NCI-H2227 treated with DMSO at 0.1 percent for 48 hours (cell line): ENCODE data around the gene AVP.

Experiments used
- DNase-seq: peaks from one replicate; lab custom pipeline; 2025; lab: John Stamatoyannopoulos, UW

Gene AVP

GRCh38 chr20:3109350-3110302, 25.1 kb upstream of the AVP start:
- DNase-seq = no peak

DNA sequence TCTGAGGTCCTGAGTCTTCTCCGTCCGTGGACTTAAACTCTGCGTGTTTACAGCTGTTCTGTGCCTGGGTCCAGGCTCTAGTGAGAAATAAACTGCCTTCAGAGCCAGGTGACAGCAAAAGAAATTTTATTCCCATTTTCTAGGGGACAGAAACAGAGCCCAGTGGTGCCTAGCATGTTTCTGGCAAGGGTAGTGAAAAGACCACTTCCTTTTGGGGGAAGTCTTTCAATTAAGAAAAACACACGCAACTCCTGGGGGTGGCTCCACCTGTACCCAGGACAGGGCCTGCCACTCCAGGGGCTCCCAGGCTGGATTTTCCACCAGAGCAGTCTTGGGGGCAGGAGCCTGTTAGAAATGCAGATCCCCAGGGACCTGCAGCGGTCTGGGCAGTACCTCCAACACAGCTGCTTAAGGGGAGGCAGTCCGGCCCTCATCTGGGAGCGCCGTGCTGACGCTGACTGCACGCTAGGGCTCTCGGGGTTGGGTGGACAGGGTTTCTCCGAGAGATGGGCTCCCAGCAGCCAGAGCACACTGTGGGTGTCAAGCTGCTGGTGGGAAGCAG, 23.0 kb upstream of the AVP start:
- no peak for DNase-seq

DNA sequence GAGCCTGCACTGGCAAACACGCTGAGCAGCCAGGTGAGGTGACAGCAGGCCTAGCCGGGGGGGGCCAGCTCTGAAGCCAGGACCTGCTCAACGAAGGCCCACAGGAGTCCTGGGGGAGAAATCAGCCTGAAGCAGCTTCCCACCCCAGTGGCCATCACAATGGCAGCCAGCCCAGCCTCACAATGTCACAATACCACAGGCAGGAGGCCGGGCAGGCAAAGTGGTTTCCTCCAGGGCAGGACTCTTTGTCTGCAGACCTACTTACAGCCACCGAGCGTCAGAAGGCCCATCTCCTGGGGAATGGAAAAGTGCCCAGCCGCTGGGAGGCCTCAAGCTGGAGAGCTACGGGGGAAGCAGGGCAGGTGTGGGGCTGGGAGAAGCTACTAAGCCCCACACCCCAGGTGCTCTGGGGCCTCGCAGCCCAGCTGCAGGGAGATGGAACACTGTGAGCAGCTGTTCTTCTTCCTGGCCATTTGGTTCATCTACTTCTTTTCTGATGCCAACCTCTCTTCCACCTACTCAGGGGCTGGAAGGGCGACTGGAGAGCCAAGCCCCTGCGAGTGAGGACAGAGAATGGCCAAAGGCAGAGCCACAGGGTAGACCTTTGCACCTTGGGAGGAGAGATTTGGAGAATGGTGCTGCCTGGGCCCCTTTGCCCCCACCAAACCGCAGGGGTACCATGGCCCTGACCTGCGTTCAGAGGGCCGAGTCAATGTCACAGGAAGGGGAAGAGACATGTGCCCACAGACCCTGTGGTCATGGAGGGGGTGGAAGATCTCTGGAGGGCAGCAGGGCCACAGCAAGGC, 22.3 kb upstream of the AVP start:
- no peak for DNase-seq

GRCh38 chr20:3106185-3106584, 21.7 kb upstream of the AVP start:
- DNase-seq = no peak

- no peak for DNase-seq
These were observed 21.0 kb upstream of the AVP start for GRCh38 chr20:3105256-3106137.

- no peak for DNase-seq
These were observed 19.0 kb upstream of the AVP start for GRCh38 chr20:3103369-3104032.

GRCh38 chr20:3102575-3103368, 18.2 kb upstream of the AVP start:
- DNase-seq = no peak

DNA sequence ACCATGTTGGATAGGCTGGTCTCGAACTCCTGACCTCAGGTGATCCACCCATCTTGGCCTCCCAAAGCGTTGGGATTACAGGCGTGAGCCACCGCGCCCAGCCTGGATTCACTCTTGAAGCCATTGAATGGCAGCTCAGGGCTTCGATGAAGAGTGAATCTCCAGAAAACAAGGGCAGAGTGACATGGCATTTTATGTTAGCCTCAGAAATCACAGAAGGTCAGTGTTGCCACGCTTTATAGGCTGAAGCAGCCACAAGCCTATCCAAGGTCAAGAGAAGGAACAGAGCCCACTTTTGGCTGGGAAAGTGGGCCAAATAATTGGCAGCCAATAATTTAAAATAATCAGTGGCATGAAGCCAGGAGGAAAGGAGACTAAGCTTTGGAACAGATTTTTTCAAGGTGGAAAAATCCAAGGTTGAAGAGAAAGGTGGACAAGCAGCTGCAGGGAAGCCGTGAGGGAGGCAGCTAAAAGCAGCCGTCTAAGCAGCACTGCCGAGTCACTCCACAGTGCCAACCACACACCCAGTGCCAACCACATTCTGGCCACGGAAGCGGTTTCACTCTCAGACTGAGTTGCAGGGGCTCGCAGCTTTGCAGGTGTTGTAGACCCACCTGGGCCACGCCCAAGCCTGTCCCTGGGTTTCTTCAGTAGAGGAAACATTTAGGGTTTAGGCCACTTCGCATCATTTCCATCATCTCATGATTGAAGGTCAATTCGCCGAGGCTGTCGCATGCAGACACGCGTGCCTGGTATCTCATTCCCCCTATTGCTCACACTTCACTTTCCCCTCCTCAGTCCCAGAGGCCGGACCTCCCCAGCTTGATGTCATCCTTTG, 17.4 kb upstream of the AVP start:
- no peak for DNase-seq

- no peak for DNase-seq
These were observed 16.7 kb upstream of the AVP start for GRCh38 chr20:3101251-3101650.

DNA sequence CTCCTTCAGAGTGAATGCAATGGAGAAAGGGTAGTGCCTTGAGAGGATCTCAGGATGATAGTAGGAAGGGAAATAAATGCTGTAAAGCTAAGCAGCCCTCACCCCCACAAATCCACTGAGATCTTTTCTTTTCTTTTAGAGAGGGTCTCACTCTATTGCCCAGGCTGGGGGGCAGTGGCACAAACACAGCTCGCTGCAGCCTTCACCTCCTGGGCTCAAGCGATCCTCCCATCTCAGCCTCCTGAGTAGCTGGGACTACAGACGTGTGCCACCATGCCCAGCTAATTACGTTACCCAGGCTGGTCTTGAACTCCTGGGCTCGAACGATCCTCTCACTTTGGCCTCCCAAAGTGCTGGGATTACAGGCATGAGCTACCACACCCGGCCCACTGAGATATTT, 16.0 kb upstream of the AVP start:
- DNase-seq = no peak

DNA sequence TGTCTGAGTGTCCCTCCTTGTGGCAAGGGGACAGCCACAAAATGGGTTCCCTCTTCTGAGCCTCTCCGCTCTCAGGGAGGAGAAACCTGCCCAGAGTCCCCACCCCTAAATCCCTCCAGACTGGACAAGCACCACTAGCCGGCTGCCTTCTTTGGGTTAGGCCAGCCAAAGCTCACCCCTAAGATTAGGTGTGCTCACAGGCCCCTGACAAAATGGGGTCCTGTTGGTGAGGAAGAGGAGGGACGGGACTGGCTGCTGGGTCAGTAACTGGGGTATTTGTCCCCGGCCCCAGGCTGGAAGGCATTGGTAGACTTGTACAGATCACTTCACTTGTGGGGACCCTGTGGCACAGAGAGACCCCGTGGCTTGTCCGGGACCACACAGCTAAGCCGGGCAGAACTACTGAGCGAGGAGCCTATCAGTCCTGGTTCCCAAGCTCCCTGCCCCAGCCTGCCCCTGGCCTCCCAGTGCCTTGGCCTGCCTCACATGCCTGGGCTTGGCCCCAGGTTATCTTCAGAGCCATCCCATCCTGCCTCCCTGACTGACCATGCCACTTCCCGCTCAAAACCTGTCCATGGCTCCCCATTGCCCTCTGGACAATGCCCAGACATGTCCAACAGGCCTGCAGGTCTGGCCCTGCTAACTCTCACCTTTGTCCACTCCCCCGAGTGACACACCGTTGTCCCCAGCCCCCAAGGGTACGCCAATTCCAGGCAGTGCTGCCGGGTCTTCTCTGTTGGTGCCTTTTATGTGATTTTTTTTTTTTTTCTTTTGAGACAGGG, 10.5 kb upstream of the AVP start:
- no peak for DNase-seq

DNA sequence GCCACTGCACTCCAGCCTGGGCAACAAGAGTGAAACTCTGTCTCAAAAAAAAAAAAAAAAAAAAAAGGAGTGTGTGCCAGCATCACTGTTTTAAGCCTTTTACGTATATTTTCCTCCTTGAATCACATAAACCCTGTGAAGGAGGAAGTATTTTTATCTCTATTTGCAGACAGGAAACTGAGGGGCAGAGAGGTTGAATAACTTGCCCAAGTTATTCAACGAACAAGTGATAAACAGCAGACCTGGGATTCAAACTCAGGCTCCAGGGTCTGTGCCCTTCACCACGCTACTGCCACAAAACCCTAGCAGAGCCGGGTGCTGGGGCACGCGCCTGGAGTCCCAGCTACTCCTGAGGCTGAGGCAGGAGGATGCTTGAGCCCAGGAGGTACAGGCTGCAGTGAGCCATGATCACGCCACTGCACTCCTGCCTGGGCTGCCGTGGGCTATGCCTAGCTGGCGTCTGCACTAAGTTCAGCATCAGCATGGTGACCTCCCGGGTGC, 9.4 kb upstream of the AVP start:
- no peak for DNase-seq

DNA sequence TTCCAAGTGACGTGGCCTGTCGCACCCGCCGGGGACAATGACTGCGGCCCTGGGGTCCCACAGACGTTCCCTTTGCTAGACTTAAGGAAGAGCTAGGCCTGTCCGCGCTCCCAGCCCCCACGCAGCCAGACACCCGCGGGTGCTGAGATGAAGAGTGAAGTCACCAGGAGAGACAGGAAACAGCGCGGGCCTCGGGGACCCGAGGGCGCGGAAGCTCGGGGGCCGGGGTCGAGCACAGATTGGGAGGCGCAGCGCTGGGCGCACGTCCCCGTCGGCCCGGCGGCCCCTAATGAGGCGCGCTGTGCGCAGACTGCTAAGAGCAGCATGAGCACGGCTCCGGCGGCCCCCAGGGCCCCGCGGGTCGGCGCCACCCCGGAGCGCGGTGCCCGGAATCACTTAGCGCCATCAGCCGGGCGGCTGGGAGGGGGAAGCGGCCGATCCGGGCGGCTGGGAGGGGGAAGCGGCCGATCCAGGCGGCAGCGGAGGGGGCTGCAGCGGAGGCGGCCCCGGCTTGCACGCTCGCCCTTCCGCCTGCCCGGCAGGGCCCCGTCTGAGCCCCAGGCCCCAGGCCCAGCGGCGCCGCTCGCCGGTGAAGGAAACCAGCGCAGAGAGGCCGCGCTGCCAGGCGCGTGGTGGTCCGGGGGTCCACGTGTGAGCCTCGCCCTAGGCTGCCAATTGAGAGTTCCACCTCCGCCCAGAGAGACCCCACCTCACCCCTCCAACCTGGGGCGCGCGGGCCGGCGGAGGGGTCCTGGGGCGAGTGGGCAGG, 8.3 kb upstream of the AVP start:
- DNase-seq = no peak

GRCh38 chr20:3090565-3090964, 6.0 kb upstream of the AVP start:
- DNase-seq = no peak

- no peak for DNase-seq
These were observed 3.5 kb upstream of the AVP start for GRCh38 chr20:3088031-3088430.

DNA sequence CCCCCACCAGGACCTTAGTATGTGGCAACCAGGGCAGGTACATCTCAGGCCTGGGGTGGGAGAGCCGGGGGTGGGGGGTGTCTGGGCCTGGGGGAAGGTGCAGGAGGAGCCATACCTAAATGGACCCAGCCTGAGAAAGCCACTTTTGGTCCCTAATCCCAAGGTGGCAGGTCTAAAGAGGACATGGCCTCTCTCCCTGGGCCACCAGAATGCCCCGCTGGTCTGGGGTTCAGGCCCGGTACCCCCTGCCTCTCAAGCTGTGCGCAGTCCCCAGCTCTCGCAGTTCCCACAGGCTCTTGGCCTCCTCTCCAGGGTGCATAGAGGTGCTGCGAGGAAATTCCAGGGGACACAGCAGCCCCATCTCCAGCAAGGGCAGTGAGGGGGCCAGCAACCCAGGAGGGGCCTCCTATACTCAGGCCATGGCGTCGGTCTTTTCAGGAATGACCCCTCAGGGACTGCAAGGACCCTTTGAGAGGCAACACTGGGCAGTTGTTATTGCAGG, 1.1 kb upstream of the AVP start:
- DNase-seq = no peak

DNA sequence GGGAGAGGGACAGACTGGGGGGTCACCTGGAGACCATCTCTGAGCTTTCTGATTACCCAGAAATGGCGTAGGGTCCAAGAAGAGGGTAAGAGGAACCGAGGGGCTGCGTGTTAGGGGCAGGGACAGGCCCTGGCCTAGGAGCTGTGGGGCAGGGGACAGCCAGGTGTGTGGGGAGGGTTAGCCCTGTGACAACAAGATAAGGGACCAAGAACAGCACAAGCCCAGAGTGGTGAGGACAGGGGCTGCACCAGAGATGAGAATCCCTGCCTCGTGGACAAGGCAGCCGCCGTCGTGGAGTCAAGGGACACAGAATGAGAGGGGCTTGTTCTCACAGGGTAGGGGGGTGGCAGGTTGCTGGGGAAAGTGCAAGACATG, 449 bp upstream of the AVP start:
- DNase-seq = no peak
